ENCODE data around the gene SPRYD7.

Gene SPRYD7, protein sequence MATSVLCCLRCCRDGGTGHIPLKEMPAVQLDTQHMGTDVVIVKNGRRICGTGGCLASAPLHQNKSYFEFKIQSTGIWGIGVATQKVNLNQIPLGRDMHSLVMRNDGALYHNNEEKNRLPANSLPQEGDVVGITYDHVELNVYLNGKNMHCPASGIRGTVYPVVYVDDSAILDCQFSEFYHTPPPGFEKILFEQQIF

DNA sequence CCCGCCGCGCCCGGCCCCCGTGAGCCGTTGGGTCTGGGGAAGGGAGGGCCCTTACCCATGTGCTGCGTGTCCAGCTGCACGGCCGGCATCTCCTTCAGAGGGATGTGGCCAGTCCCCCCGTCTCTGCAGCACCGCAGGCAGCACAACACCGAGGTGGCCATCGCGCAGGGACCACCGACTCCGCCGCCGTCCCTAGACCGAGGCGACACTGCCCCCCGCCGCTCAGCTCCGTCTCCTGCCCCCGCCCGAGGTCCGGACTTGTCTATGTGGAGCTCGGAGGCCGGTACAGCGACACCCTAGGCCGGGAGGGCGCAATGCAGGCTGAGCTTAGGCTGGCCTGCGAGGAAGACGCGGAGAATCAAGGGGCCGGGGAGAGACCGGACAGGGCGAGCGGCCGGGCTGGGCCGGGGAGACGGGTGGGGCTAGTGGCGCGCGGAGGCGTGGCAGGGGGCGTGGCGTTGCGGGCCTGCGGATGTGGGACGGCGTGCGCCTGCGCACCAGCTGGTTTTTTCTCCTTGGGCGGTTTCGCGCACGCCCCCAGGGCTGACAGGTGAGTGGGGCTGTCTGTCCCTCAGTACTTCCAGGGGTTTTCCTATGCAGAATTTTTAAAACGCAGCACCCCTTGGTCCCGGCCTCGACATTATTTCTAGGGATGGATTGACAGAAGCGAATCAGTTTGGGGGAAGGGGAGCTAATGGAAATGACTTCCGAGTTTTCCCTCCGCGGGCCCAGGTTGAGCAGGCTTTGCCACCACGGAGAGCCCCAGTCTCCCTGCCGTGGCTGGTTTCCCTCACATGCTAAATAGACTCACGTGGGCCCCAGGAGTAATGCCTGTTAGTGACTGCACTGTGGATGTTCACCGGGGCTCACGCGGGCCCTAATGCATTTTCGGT is at the start of gene SPRYD7:
TSS of gene SPRYD7 (minus strand) at position 266 of the 893 bp plus-strand sequence. CDS start at position 161, 105 bp downstream.
- CTCF ChIA-PET = interaction anchor here (0.6 to 2.3 kb wide), 44 partner anchors 10 to 1135 kb away, joined by 3 to 24 read pairs (median 3); partner anchors contain the start of genes EBPL and TRIM13
- DNase-seq (ENCODE audit: extremely low spot score) = peak; percentile 96
- TF ChIP-seq, protein P1, sequence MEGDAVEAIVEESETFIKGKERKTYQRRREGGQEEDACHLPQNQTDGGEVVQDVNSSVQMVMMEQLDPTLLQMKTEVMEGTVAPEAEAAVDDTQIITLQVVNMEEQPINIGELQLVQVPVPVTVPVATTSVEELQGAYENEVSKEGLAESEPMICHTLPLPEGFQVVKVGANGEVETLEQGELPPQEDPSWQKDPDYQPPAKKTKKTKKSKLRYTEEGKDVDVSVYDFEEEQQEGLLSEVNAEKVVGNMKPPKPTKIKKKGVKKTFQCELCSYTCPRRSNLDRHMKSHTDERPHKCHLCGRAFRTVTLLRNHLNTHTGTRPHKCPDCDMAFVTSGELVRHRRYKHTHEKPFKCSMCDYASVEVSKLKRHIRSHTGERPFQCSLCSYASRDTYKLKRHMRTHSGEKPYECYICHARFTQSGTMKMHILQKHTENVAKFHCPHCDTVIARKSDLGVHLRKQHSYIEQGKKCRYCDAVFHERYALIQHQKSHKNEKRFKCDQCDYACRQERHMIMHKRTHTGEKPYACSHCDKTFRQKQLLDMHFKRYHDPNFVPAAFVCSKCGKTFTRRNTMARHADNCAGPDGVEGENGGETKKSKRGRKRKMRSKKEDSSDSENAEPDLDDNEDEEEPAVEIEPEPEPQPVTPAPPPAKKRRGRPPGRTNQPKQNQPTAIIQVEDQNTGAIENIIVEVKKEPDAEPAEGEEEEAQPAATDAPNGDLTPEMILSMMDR (IDR thresholded peaks at IDR 0.05; ENCODE audit: control extremely low read depth, extremely low read depth, low read depth, missing control alignments) = peak; percentile 100
- POLR2A ChIA-PET = interaction anchor here (0.5 to 1.6 kb wide), 4 partner anchors 10 to 1517 kb away, joined by 3 to 5 read pairs (median 4); partner anchors contain the start of genes INTS6 and KPNA3

DNA sequence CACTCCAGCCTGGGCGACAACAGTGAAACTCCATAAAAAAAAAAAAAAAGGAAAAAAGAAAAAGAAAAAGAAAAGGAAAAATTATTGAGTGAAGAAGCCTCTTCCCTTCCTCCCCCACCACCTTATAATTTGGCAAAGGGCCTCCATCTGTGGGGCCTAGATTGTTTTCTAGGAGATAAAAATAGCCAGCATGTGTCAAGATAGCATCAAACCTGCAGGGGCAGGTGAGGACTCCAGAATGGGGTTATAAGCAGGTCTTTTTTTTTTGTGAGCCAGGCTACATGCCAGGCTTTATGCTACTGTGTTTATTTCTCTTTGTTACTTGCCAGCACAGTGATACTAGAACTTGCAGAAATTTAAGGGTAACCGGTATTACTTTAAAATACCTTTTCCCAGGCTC is 49.0 kb upstream of the SPRYD7 start:
- POLR2A ChIA-PET = no interaction called here
- DNase-seq (ENCODE audit: extremely low spot score) = no peak
- CTCF ChIA-PET = interaction anchor here (0.6 to 5.4 kb wide), 4 partner anchors 9 to 558 kb away, joined by 3 to 29 read pairs (median 3); partner anchors contain the start of gene TRIM13
- TF ChIP-seq, protein P1 (IDR thresholded peaks at IDR 0.05; ENCODE audit: control extremely low read depth, extremely low read depth, low read depth, missing control alignments) = no peak

DNA sequence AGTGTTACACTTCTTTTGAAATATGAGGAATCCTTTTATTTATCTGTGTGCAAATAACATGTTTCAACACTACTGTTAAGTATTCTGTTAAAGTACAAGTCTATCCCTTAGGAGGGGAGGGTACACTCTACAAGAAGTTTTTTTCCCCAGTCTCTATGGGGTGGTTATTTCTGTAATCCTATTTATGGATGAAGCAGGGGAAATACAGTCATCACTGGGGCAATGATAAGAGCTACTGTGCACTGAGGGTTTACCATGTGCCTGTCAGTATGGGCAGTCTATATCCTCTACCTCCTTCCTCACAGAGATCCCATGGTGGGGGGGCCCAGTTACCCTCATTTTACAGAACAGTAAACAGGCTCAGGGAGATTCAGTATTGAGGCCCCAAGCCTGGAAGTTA is 44.1 kb upstream of the SPRYD7 start:
- TF ChIP-seq, protein P1 (IDR thresholded peaks at IDR 0.05; ENCODE audit: control extremely low read depth, extremely low read depth, low read depth, missing control alignments) = no peak
- DNase-seq (ENCODE audit: extremely low spot score) = no peak
- CTCF ChIA-PET = interaction anchor here (1.2 to 4.3 kb wide), 3 partner anchors 12 to 932 kb away, joined by 4 to 18 read pairs (median 10); partner anchors contain the start of gene TRIM13
- POLR2A ChIA-PET = no interaction called here

DNA sequence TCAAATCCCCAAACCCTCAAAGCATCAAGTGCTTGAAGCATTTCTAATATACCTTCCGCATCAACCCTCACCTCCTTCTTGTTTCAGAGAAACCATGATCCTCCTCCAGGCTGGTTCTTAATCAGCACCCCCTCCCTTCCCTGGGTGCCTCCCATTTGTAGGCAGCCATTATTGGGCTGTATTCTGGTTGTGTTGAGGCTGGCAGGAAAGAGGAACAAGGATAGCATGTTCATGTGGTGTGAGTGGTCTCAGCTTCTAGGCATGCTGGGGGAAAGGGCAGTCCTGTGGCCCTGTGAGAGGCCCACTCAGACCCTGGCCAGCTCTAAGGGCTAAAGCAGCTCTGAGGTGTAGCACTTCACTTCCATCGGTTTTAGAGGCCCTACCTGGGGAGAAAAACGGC is 41.9 kb upstream of the SPRYD7 start:
- ChIA-PET CTCF (interaction anchor here (0.6 to 4.3 kb wide), 15 partner anchors 10 to 1093 kb away, joined by 3 to 41 read pairs (median 14); partner anchors contain the start of genes KPNA3, SPRYD7 and TRIM13), POLR2A (interaction anchor here (0.6 kb wide), 1 partner anchor 44 kb away, joined by 3 read pairs; no protein-coding TSS in a partner anchor)
- TF ChIP-seq, protein P1 (IDR thresholded peaks at IDR 0.05; ENCODE audit: control extremely low read depth, extremely low read depth, low read depth, missing control alignments) = no peak
- DNase-seq (ENCODE audit: extremely low spot score) = no peak

DNA sequence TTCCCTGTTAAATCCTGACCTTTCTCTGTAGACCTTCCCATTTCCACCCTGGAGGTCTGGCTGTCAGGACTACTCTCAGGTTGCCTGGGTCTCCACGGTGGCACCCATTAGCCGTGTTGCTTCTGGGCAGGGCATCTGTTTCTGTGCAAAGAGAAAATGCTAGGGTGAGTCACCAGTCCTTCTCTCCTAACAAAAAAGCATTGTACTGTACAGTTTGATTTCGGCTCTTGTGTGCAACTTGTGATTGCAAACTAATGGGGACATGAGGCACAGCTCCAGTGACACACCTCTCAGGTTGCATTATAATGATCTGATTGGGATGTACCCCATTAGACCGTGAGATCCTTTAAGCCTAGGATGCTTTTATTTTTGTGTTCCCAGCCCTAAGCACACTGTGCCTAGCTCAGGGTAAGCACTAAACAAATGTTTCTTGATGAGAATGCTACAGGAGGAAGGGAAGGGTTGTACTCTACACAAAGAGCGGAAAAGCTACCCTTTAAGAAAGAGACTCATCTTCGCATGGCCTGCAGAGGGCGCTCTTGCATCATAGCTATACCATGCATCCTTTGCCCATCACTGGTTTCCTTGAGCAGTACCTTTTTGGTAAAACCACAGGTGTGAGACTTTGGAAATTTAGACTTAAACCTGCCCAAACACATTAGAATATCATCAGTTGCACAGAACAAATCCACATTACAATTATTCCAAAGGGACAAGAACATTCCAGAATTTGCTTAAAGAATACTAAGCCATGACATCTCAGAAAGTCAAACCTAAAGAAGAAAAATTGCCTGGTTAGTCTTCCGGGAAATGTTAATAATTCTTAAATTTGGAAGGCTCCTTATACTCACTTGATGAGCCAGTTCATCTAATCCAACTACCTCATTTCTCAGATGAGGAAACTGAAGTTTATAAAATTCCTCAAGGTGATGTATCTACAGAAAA is 40.4 kb upstream of the SPRYD7 start:
- DNase-seq (ENCODE audit: extremely low spot score) = peak; percentile 74
- ChIA-PET POLR2A (no interaction called here), CTCF (interaction anchor here (0.7 to 4.3 kb wide), 47 partner anchors 8 to 1149 kb away, joined by 3 to 41 read pairs (median 4); partner anchors contain the start of genes KPNA3, RNASEH2B, SPRYD7 and TRIM13)
- TF ChIP-seq, protein P1 (IDR thresholded peaks at IDR 0.05; ENCODE audit: control extremely low read depth, extremely low read depth, low read depth, missing control alignments) = peak; percentile 78
